Measurements from ENCODE around the gene OOSP4B. TPM values are rescaled to one million over a fixed set of nuclear protein-coding genes. Genes with fewer than 3 reads are reported as not detected.
"Not testable (repeated sequence)": the region's sequence is repeated elsewhere in the genome, so short reads cannot be mapped to it uniquely, and the experiment has no call there.

Gene OOSP4B
- not detected for total RNA-seq

GRCh38 chr11:60016881-60017280 is at the start of gene OOSP4B:
Gene OOSP4B (plus strand): TSS chr11:60017181.
- TF ChIP-seq CTCF (IDR thresholded peaks at IDR 0.05), result no peak

DNA sequence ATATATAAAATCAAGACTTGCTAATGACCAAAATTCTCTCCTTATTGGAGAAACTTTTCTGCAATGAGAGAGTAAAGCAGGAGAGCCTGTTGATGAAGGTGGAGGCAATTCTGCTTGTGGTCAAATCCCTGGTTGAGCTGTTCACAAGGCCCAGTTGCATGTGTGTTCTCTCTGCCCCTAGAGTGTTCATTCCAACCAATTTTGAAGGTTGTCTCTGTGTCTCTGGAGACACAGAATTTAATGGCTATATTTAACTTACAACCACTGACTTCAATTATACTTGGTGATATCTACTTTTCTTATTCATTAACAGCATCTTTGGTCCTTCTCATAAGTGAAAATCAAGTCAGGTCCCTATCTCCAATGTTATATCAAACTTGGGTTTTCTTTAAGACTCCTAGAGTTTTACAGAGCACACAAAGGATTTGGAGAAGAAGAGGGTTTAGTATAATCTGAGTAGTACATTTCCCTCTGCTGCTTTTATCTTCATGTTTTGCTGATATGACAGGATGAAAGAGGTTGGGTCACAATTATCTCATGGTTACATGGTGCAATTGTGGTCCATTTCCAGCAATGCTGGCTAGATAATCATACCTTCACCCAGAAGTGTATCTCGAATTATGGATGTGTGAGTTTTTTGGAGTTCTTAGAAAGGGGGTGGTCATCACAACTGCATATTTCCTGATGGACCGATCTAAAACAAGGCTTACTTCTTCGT is 49.1 kb upstream of the OOSP4B start:
- Histone ChIP-seq H3K27ac (no peak overlapping the region), H3K36me3 (no peaks in the 10 kb centered on the region), H3K9me3 (no peaks in the 10 kb centered on the region), H3K4me1 (no peaks in the 10 kb centered on the region), H3K4me3 (no peak overlapping the region), H3K27me3 (no peaks in the 10 kb centered on the region)
- TF ChIP-seq CTCF (IDR thresholded peaks at IDR 0.05), result no peak
- DNase-seq (ENCODE audit: low spot score), result no peak

More at GRCh38 chr11:60016881-60017280, at the start of gene OOSP4B:
- no peaks in the 10 kb centered on the region for H3K36me3 ChIP-seq
- no peak within 1 kb of the TSS for H3K27ac ChIP-seq
- no peak for DNase-seq (ENCODE audit: low spot score)
- H3K4me1 ChIP-seq, result no peaks in the 10 kb centered on the region
- no peaks in the 10 kb centered on the region for H3K9me3 ChIP-seq
- no peak within 1 kb of the TSS for H3K4me3 ChIP-seq
- no peaks in the 10 kb centered on the region for H3K27me3 ChIP-seq

DNA sequence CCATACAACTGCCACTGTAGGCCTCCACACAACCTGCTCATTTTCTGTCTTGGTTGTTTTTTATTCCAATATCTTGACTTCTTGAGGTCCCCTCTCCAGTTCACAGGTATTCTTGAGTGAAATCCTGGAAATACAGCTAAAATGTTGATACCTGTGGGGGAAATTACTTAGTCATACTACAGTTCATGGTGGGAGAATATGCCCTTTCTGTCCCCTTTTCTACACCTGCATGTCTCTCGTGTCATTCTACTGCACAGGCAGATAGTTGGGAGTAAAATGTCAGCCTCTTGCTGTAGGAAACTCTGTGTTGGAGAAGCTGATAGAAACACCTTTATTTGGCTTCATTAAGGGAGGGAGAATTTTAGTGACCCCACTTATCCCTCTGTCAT is 48.6 kb upstream of the OOSP4B start:
- no peak for DNase-seq (ENCODE audit: low spot score)

GRCh38 chr11:59973097-59973496 is 43.9 kb upstream of the OOSP4B start:
- no peak overlapping the region for H3K4me3 ChIP-seq
- H3K27me3 ChIP-seq, result no peaks in the 10 kb centered on the region
- H3K27ac ChIP-seq, result no peak overlapping the region
- no peaks in the 10 kb centered on the region for H3K4me1 ChIP-seq
- H3K36me3 ChIP-seq, result no peaks in the 10 kb centered on the region
- no peak for DNase-seq (ENCODE audit: low spot score)
- TF ChIP-seq CTCF (IDR thresholded peaks at IDR 0.05), result no peak
- H3K9me3 ChIP-seq, result no peaks in the 10 kb centered on the region

More for the DNA sequence above, 48.6 kb upstream of the OOSP4B start:
- Histone ChIP-seq H3K27me3 (no peaks in the 10 kb centered on the region), H3K4me1 (no peaks in the 10 kb centered on the region), H3K27ac (no peak overlapping the region), H3K9me3 (no peaks in the 10 kb centered on the region), H3K36me3 (no peaks in the 10 kb centered on the region), H3K4me3 (no peak overlapping the region)
- TF ChIP-seq CTCF (IDR thresholded peaks at IDR 0.05), result no peak

- H3K36me3 ChIP-seq, result no peaks in the 10 kb centered on the region
- no peaks in the 10 kb centered on the region for H3K27me3 ChIP-seq
- H3K4me3 ChIP-seq, result no peak overlapping the region
- TF ChIP-seq CTCF (IDR thresholded peaks at IDR 0.05), result no peak
- DNase-seq (ENCODE audit: low spot score), result no peak
- H3K27ac ChIP-seq, result no peak overlapping the region
- no peaks in the 10 kb centered on the region for H3K9me3 ChIP-seq
- H3K4me1 ChIP-seq, result no peaks in the 10 kb centered on the region
Measured at GRCh38 chr11:59981106-59981770, 35.7 kb upstream of the OOSP4B start.

GRCh38 chr11:59982037-59982436 is 34.9 kb upstream of the OOSP4B start:
- H3K4me3 ChIP-seq; H3K36me3 ChIP-seq; H3K27ac ChIP-seq; DNase-seq (ENCODE audit: low spot score); H3K4me1 ChIP-seq; H3K9me3 ChIP-seq; H3K27me3 ChIP-seq: not testable (repeated sequence)

All from right atrium auricular region (tissue), 2 donors.